ENCODE results near the gene CNGA3.
"Not testable (repeated sequence)": the region's sequence is repeated elsewhere in the genome, so short reads cannot be mapped to it uniquely, and the experiment has no call there.

The CNGA3 gene

GRCh38 chr2:98346311-98347236 is at the start of gene CNGA3:
Gene CNGA3, plus strand, starts transcription at chr2:98346456. Its CDS starts 23,520 bp downstream, at chr2:98369976.
- DNase-seq = peak; percentile 67

- no peak for DNase-seq
Measured at GRCh38 chr2:98297817-98298682, 48.2 kb upstream of the CNGA3 start.

- DNase-seq = no peak
Measured at GRCh38 chr2:98298683-98299164, 47.5 kb upstream of the CNGA3 start.

- DNase-seq = no peak
Measured at GRCh38 chr2:98299211-98299905, 46.9 kb upstream of the CNGA3 start.

GRCh38 chr2:98300141-98300874 is 45.9 kb upstream of the CNGA3 start:
- no peak for DNase-seq

GRCh38 chr2:98301469-98301868 is 44.8 kb upstream of the CNGA3 start:
- no peak for DNase-seq

- DNase-seq = not testable (repeated sequence)
Measured at GRCh38 chr2:98307131-98307696, 39.0 kb upstream of the CNGA3 start.

- no peak for DNase-seq
Measured at GRCh38 chr2:98308068-98308467, 38.2 kb upstream of the CNGA3 start.

- DNase-seq = no peak
Measured at GRCh38 chr2:98308532-98308931, 37.7 kb upstream of the CNGA3 start.

- no peak for DNase-seq
Measured at GRCh38 chr2:98309580-98309979, 36.7 kb upstream of the CNGA3 start.

GRCh38 chr2:98310010-98310409 is 36.2 kb upstream of the CNGA3 start:
- DNase-seq = no peak

- no peak for DNase-seq
Measured at GRCh38 chr2:98311090-98311489, 35.2 kb upstream of the CNGA3 start.

GRCh38 chr2:98311771-98312545 is 34.3 kb upstream of the CNGA3 start:
- DNase-seq = no peak

GRCh38 chr2:98313492-98314250 is 32.6 kb upstream of the CNGA3 start:
- DNase-seq = no peak

- no peak for DNase-seq
Measured at GRCh38 chr2:98314251-98314650, 32.0 kb upstream of the CNGA3 start.

- DNase-seq = no peak
Measured at GRCh38 chr2:98315957-98316356, 30.3 kb upstream of the CNGA3 start.

GRCh38 chr2:98317214-98317613 is 29.0 kb upstream of the CNGA3 start:
- no peak for DNase-seq

- not testable (repeated sequence) for DNase-seq
Measured at GRCh38 chr2:98320171-98320570, 26.1 kb upstream of the CNGA3 start.

- no peak for DNase-seq
Measured at GRCh38 chr2:98324181-98324580, 22.1 kb upstream of the CNGA3 start.

GRCh38 chr2:98327776-98328175 is 18.5 kb upstream of the CNGA3 start:
- DNase-seq = no peak
